HG02970 (cell line): ENCODE results near the gene CXCL12.

Experiments used
- ATAC-seq: cut with Tn5 transposase; IDR thresholded peaks from one replicate; pipeline ENCODE4 v1.9.1; 2021; ENCODE audit warnings: mild to moderate bottlenecking, moderate library complexity, moderate number of reproducible peaks; ENCODE audit not compliant: unreplicated experiment, low FRiP score

The CXCL12 gene

GRCh38 chr10:44385026-44385695 lies at the start of gene CXCL12:
TSS of gene CXCL12 (minus strand) at chr10:44385097. CDS start at chr10:44385005, 92 bp downstream.
- ATAC-seq: no peak

DNA sequence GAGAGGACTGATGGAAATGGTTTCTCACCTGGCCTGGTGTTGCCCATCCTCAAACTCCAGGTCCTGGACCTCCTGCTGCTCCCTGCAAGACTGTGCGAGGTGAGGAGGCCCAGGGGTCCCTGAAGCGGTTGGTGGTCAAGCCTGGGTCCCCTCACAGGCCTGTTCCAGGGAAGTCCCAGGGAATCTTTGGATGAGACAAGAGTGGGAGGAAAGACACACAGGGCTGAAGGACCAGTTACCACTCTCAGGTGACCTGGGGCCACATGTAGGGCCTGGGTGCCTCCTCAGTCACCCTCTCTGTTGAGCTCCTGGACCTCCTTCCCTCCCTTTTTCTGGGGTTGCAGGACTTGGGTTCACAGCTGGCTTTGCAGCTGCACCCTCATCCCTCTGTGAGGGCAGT lies 42.6 kb upstream of the CXCL12 start:
- ATAC-seq: no peak

DNA sequence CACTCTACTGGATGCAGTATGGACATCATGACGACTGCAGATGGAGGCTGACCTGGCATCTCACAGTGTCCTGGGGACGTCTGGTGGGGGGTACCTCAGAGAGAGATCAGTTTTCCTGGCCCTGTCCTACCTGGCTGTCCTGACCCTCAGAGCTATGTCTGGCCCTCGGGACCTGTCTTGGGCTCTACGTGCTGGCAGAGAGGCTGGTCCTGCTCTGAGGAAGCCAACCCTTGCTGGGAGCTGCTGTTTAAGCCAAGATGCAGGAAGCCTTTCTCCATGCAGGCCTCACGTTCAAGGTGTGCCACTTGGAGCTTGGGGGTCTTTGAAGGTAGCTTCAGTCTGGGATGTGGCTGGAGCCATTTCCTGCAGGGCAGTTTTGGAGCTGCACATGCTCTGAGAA lies 42.1 kb upstream of the CXCL12 start:
- ATAC-seq: no peak

DNA sequence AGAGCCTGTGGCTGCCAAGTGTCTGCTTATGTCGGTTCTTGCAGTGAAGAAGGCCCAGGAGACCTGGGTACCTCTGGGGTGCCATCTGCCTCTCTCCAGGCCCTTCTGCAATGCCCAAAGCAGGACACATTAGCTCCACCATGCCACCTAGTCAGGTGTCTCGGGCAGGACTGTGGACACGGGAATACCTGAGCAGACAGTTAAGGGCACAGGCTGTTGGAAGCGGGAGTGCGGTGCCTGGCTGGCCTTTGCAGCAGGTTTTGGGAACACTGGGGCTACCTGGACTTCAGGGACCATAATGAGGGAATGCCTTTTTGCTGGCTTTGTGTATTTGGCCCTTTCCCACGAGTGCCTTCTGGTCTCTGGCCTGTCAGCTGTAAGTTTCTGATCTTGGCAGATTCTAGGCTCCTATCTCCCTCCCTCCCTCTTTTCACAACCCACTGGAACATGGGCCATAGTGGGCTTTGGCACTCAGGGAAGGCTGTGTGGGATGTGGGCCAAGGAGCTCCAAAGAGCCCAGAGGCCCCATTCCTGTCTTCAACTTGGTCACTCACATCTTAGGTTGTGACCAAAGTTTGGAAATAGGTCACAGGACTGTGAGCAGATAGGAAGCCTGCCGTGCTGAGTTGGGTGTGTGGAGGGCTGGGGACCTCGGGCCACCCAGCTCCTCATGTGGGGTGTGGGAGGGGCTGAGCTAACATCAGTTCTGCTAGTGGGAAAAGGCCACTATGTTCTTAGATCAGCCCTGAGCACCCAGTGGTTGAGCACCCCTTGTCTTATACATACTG lies 41.5 kb upstream of the CXCL12 start:
- ATAC-seq: no peak

DNA sequence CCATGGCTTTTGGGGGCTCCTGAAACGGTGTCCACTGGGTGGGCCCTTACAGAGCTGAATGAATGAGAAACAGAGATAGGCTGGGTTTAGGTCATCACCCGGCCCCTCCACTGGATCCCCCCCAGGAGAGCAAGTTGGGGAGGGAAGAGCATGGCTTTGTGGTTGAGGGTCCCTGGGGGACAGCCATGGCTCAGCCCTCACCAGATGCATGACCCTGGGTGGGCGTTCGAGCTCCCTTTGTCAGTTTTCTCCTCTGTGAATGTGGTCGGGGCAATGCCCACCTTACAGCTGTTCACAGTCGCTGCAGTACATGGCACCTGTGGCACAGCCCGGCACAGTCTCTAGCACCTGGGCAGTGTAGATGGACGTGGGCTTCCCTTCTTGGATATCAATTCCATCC lies 40.6 kb upstream of the CXCL12 start:
- no peak for ATAC-seq

- ATAC-seq: no peak
These were observed 40.1 kb upstream of the CXCL12 start for GRCh38 chr10:44424957-44425356.

DNA sequence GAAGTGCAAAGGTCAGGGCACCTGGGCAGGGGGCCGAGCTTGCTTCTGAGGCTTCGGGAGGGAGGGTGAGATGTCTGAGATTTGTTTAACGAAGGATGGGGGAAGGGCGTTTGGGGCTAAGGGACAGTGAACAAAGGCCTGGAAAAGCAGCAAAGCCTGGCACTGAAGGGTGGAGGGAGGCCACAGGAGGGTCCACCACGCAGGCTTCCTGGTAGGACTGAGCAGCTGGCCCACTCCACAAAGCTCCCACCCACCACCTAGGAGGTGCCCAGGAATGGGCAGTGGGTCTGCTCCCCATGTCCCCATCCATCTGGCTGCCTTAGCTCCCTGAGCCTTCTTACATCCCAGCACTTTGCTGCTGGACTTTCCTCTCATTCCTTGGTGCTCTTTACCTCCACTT lies 39.4 kb upstream of the CXCL12 start:
- no peak for ATAC-seq

GRCh38 chr10:44422570-44423101 lies 37.7 kb upstream of the CXCL12 start:
- no peak for ATAC-seq

- ATAC-seq: no peak
These were observed 37.3 kb upstream of the CXCL12 start for GRCh38 chr10:44422153-44422552.

DNA sequence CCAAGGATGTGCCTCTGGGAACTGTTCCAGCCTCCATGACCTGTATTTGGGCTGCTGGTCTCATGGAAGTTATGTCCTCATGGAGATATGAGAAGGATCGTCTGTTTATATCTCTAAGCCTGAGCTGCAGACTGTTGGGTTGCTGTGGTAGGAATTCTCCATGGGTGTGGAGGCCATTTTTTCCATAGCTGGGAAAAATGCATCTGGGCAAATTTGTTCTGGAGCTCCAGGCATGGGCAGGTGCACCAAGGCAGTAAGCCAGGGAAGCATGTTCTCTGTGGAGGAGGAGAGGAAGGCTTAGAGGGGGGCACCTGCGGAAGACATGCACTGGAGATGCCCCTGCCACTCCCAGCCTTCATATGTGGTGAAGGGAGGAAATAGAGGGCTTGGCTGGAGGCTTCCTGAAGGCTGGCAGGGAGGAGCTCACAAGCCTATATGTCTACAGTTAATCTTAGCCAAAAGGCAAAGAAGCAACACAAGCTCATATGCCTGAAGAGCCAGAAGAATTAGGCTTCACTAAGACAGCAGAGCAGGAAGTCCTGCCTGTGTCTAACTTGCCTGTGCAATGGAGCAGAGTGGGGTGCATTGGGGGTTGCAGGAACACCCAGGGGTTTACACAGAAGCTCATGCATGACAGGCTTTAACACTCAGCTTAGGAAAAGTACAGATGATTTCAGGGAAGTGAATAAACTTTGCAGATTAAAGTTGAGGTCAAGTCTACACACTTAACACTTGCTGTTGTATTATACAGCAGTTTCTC lies 35.1 kb upstream of the CXCL12 start:
- no peak for ATAC-seq

GRCh38 chr10:44418637-44419036 lies 33.7 kb upstream of the CXCL12 start:
- no peak for ATAC-seq

DNA sequence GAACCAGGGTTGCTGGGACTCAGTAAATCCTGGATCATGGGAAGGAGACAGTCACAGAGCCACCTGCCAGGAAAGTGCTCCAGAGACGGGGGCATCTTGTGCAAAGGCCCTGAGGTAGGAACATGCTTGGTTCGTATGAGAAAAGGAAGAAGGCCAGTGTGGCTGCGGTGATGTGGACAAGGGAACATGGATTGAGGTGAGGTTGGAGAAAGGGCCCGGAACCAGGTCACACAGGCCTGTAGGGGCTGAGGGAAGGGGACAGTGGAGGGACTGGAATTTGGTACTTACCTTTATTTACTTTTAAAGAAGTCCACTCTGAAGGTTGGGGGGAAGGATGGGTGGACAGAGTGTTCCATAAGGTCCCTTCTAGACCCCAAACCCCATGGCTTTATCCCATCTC lies 32.9 kb upstream of the CXCL12 start:
- ATAC-seq: no peak

GRCh38 chr10:44416936-44417335 lies 32.0 kb upstream of the CXCL12 start:
- no peak for ATAC-seq

GRCh38 chr10:44416021-44416771 lies 31.3 kb upstream of the CXCL12 start:
- ATAC-seq: no peak

GRCh38 chr10:44415121-44415520 lies 30.2 kb upstream of the CXCL12 start:
- ATAC-seq: no peak

DNA sequence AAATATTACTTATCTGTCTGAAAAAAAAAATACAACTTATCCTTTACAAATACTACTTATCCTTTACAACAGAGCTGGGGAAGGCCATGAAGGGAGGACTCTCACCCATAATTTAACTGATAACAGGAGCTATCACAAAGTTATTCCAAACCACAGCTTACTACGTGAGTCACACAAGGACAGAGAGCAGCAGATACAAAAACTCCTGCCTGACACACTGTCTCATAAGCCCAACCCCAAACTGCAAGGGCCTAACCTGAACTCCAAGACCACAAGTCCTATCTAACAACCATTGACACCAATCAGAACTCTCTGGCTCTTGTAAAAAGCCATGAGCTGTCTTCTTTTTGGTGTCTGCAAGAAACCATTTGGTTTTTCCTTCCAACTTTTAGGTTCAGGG lies 28.5 kb upstream of the CXCL12 start:
- no peak for ATAC-seq

- ATAC-seq: no peak
These were observed 26.4 kb upstream of the CXCL12 start for GRCh38 chr10:44411251-44411650.

- ATAC-seq: no peak
These were observed 20.0 kb upstream of the CXCL12 start for GRCh38 chr10:44404741-44405437.

DNA sequence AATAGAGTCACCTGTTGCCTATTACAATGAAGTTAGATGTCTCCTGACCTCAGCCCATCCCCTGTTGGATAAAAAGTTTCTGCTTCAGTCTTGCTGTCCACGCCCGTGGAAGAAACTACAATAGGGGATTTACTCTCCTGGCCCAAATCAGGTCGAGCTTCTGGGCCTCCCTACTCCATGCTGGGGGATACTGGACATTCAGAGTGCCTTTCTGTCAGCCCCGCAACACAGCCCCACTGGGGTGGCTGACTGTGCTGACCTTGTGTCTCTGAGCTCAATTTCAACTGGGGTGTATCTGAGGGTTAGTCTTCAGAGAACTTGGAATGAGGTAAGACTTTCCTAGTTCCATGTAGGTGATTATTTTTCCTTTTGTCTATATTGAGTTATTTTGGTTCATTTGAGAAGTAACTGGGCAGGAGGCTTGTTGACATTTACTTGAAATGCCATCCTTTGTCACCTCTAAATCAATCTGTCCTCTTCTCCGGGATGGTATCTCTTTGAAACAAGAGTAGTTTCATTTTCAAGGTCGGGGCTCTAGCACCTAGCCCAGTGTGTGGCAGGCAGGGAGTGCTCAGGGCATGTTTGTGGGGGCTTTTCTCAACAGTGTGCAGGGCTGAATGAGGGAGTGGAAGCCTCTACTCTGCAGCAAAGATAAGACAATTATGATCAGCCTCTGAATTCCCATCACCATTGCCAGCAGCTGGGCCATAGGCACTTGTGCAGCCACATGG lies 17.7 kb upstream of the CXCL12 start:
- no peak for ATAC-seq
